Small intestine (tissue), 7 donors: Measurements from ENCODE around the gene RNF212. TPM values are rescaled to one million over a fixed set of nuclear protein-coding genes. Genes with fewer than 3 reads are reported as not detected.
A peak's percentile ranks its signal among the peaks of the same experiment; 100 is the strongest.

Source experiments
- DNase-seq, 2 donors: peaks; one replicate each; pipeline versions ENCODE4 v3.0.0 to v3.0.0-alpha.2; 2013
- FAIRE-seq: peaks from 2 replicates; lab custom pipeline; 2012; peaks lifted over from hg19 to GRCh38; lab: Jason Lieb, UNC
- H3K27ac ChIP-seq, 3 donors: one replicate each; pipeline ENCODE4 v1.5.1; 2013; ENCODE audit warnings: low read length in 2 of 3, mild to moderate bottlenecking in 2 of 3, control low read depth in 1 of 3, inconsistent platforms in 1 of 3, low read depth in 1 of 3, moderate library complexity in 1 of 3
- H3K27me3 ChIP-seq, 3 donors: one replicate each; pipeline ENCODE4 v1.6.1; 2013; ENCODE audit warnings: low read length in 3 of 3, inconsistent platforms in 1 of 3; ENCODE audit not compliant: control insufficient read depth in 3 of 3, insufficient read depth in 3 of 3
- H3K36me3 ChIP-seq, 3 donors: one replicate each; pipeline ENCODE4 v1.6.1; 2013; ENCODE audit warnings: low read length in 3 of 3, inconsistent platforms in 1 of 3, low read depth in 1 of 3, mild to moderate bottlenecking in 1 of 3, moderate library complexity in 1 of 3; ENCODE audit not compliant: control insufficient read depth in 3 of 3, insufficient read depth in 2 of 3
- H3K4me1 ChIP-seq, 3 donors: one replicate each; pipeline ENCODE4 v1.6.1; 2013; ENCODE audit warnings: low read length in 2 of 3, inconsistent platforms in 1 of 3, low read depth in 1 of 3, mild to moderate bottlenecking in 1 of 3, moderate library complexity in 1 of 3; ENCODE audit not compliant: control insufficient read depth in 3 of 3, insufficient read depth in 2 of 3
- H3K4me3 ChIP-seq, 3 donors: one replicate each; pipeline ENCODE4 v1.5.1; 2013; ENCODE audit warnings: low read length in 3 of 3, control low read depth in 1 of 3, inconsistent platforms in 1 of 3, low read depth in 1 of 3, mild to moderate bottlenecking in 1 of 3, moderate library complexity in 1 of 3
- H3K9me3 ChIP-seq, 2 donors: one replicate each; pipeline ENCODE4 v1.6.1; 2013; ENCODE audit warnings: low read depth in 1 of 2, low read length in 1 of 2; ENCODE audit not compliant: control insufficient read depth in 2 of 2, insufficient read depth in 1 of 2
- WGBS, 3 donors: extraction: QIAGEN DNeasy Blood & Tissue Kit; methylation state at CpG; one replicate each; pipeline ENCODE4 v1.1.7; 2013; 5-methylcytosine and 5-hydroxymethylcytosine counted together
- polyA plus RNA-seq, 4 donors: library from polyadenylated mRNA; stranded (reverse) in 3 of 4; unstranded in 1 of 4; fragments of 200-250 nt in 3 of 4; fragments of 120-200 nt in 1 of 4; gene quantifications; one replicate each; pipeline versions ENCODE4 v1.2.1 to v1.2.3, GENCODE V29; 2013
- donor health status: healthy with polysubstance abuse.
- donor health status: control.
- donor health status: control.
- donor health status: Bipolar disorder and iron deficiency.
- donor health status: healthy.

RNF212 gene
- polyA plus RNA-seq, 4 donors: 1.4 to 2.2 (median 1.7) TPM; not detected in 1

DNA sequence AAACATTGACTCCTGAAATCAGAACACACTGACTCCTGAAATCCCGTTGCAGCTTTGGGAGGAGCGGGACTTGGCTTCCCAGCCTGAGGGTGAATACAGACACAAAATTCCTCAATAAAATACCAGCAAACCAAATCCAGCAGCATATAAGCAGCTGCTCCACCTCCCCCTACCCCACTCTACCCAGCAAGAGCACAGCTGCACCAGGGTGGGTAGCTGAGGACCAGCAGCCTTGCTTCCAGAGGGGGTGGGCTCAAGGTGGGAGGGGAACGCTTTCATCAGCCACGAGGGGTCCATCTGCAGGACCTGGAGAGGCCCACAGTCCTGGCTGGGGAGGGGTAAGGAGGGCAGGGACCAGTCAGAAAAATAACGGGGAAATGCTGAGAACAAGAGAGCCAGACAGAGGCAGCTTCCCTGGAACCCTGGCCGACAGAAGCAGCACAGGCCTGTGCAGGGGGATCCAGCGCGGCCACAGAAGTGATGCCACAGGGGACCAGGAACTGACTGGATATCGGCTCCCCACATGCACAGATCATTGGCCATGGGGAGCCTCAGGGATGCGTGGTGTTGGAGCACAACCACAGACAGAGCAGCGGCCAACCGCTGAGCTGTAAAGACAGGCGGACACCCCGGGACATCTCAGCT is 52.2 kb downstream of the RNF212 start:
- no peak for FAIRE-seq
- Histone ChIP-seq H3K27ac (no peak overlapping the region), H3K4me1 (no peaks in the 10 kb centered on the region), H3K9me3 (no peaks in the 10 kb centered on the region), H3K36me3 (no peaks in the 10 kb centered on the region), H3K27me3 (peaks cover 0 to 42% (median 2%) of the 10 kb centered on the region in 3 donors), H3K4me3 (no peak overlapping the region)
- WGBS, 3 donors: 84 to 88% (median 86%) methylated on average over 14 of the region's 14 CpGs
- no peak for DNase-seq

- Histone ChIP-seq H3K36me3 (no peaks in the 10 kb centered on the region), H3K4me1 (no peaks in the 10 kb centered on the region), H3K9me3 (no peaks in the 10 kb centered on the region), H3K4me3 (no peak overlapping the region), H3K27me3 (peaks cover 0 to 47% (median 2%) of the 10 kb centered on the region in 3 donors), H3K27ac (no peak overlapping the region)
- DNase-seq (no peak), FAIRE-seq (no peak)
- WGBS, 3 donors: 93 to 96% (median 93%) methylated on average over 9 of the region's 9 CpGs
These were observed 52.7 kb downstream of the RNF212 start for GRCh38 chr4:1060621-1061020.

GRCh38 chr4:1060121-1060520 is 53.2 kb downstream of the RNF212 start:
- H3K4me1 ChIP-seq: no peaks in the 10 kb centered on the region
- no peak overlapping the region for H3K27ac ChIP-seq
- H3K4me3 ChIP-seq: no peak overlapping the region
- DNase-seq (no peak), FAIRE-seq (no peak)
- no peaks in the 10 kb centered on the region for H3K9me3 ChIP-seq
- H3K27me3 ChIP-seq: peaks cover 0 to 52% (median 2%) of the 10 kb centered on the region in 3 donors
- WGBS, 3 donors: 59 to 75% (median 60%) methylated on average over 10 of the region's 10 CpGs
- H3K36me3 ChIP-seq: no peaks in the 10 kb centered on the region

- no peak for FAIRE-seq
- Histone ChIP-seq H3K36me3 (no peaks in the 10 kb centered on the region), H3K9me3 (no peaks in the 10 kb centered on the region), H3K27ac (no peak overlapping the region), H3K4me3 (no peak overlapping the region), H3K4me1 (no peaks in the 10 kb centered on the region), H3K27me3 (peaks cover 0 to 52% (median 2%) of the 10 kb centered on the region in 3 donors)
- 16 to 66% (median 43%) methylated on average over 16 of the region's 16 CpGs for WGBS, 3 donors
- DNase-seq: no peak
These were observed 54.2 kb downstream of the RNF212 start for GRCh38 chr4:1058997-1059665.

GRCh38 chr4:1058198-1058996 is 55.0 kb downstream of the RNF212 start:
- H3K27ac ChIP-seq: no peak overlapping the region
- H3K9me3 ChIP-seq: no peaks in the 10 kb centered on the region
- H3K36me3 ChIP-seq: no peaks in the 10 kb centered on the region
- no peaks in the 10 kb centered on the region for H3K4me1 ChIP-seq
- FAIRE-seq (no peak), DNase-seq (peak in 1 of 2 donors; percentile 57)
- no peak overlapping the region for H3K4me3 ChIP-seq
- peaks cover 0 to 54% (median 2%) of the 10 kb centered on the region in 3 donors for H3K27me3 ChIP-seq
- 35 to 65% (median 46%) methylated on average over 35 of the region's 35 CpGs for WGBS, 3 donors

- Histone ChIP-seq H3K4me3 (no peak overlapping the region), H3K27ac (no peak overlapping the region), H3K36me3 (no peaks in the 10 kb centered on the region), H3K27me3 (peaks cover 0 to 64% (median 7%) of the 10 kb centered on the region in 3 donors), H3K4me1 (no peaks in the 10 kb centered on the region), H3K9me3 (no peaks in the 10 kb centered on the region)
- DNase-seq (peak in 1 of 2 donors; percentile 32), FAIRE-seq (no peak)
- WGBS, 3 donors: 26 to 71% (median 41%) methylated on average over 7 of the region's 7 CpGs
These were observed 56.0 kb downstream of the RNF212 start for GRCh38 chr4:1057403-1057745.

DNA sequence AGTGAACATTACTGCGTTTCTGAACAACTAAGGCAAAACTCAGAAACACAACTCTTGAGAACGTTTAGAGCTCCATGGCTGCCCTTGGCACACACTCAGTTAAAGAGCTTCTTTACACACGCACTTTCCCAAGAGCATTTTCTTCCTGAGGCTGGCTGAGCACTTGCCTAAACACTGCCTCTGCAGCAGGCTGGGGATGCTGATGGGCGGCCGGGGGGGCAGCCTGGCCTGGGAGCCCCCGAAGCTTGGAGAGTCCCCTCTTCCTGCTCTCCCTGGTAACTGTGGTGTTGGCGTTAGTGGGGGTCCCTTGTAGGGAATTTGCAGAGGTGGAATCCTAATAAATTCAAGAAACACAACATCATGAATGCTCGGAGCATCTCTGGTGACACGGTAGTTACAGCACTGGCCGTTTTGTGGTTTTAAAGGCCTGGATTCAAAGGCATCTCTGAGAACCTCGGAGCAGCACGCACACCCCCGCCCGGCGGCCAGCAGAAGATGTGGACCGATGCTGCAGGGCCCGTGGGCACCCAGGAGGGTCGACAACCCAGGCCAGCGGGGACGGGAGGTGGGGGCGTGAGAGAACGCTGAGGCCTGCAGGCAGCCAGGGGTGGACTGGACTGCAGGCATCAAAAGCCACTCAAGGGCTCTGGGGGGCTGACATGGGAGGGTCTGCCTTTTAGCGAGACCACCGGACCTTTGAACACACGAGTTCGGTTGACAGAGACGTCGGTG is 56.5 kb downstream of the RNF212 start:
- no peaks in the 10 kb centered on the region for H3K9me3 ChIP-seq
- 82 to 84% (median 83%) methylated on average over 28 of the region's 28 CpGs for WGBS, 3 donors
- H3K27me3 ChIP-seq: peaks cover 0 to 69% (median 8%) of the 10 kb centered on the region in 3 donors
- DNase-seq: no peak
- no peak overlapping the region for H3K4me3 ChIP-seq
- FAIRE-seq: no peak
- H3K27ac ChIP-seq: no peak overlapping the region
- H3K36me3 ChIP-seq: no peaks in the 10 kb centered on the region
- H3K4me1 ChIP-seq: no peaks in the 10 kb centered on the region
